Trophoblast cell (in vitro differentiated cells and primary cell): ENCODE results near the gene FBXW5.

ENCODE experiments used
- DNase-seq, 2 donors: peaks; one replicate each; pipeline ENCODE4 v3.0.0-alpha.2; 2016
- H2AFZ ChIP-seq: 2 replicates; pipeline ENCODE4 v1.6.1; 2013; ENCODE audit warnings: low read length, moderate library complexity, mild to moderate bottlenecking; ENCODE audit not compliant: insufficient read depth, poor library complexity
- H2AK5ac ChIP-seq: 2 replicates; pipeline ENCODE4 v1.6.1; 2013; ENCODE audit warnings: mild to moderate bottlenecking, low read length
- H2BK120ac ChIP-seq: 2 replicates; pipeline ENCODE4 v1.6.1; 2013; ENCODE audit warnings: low read length, mild to moderate bottlenecking, moderate library complexity; ENCODE audit not compliant: insufficient read depth, poor library complexity
- H2BK12ac ChIP-seq: 2 replicates; pipeline ENCODE4 v1.6.1; 2013; ENCODE audit warnings: mild to moderate bottlenecking, low read length, moderate library complexity
- H2BK5ac ChIP-seq: 2 replicates; pipeline ENCODE4 v1.6.1; 2013; ENCODE audit warnings: low read length, low read depth, moderate library complexity, mild to moderate bottlenecking; ENCODE audit not compliant: poor library complexity
- H3K14ac ChIP-seq: 2 replicates; pipeline ENCODE4 v1.6.1; 2013; ENCODE audit warnings: mild to moderate bottlenecking, low read length
- H3K18ac ChIP-seq: 2 replicates; pipeline ENCODE4 v1.6.1; 2013; ENCODE audit warnings: mild to moderate bottlenecking, low read length
- H3K23ac ChIP-seq: 2 replicates; pipeline ENCODE4 v1.6.1; 2013; ENCODE audit warnings: low read length
- H3K27ac ChIP-seq: 2 replicates; pipeline ENCODE4 v1.5.1; 2013; ENCODE audit warnings: low read depth, mild to moderate bottlenecking, inconsistent platforms, low read length, moderate library complexity
- H3K27me3 ChIP-seq: 2 replicates; pipeline ENCODE4 v1.6.1; 2013; ENCODE audit warnings: inconsistent platforms, mild to moderate bottlenecking, low read length, moderate library complexity; ENCODE audit not compliant: insufficient read depth
- H3K36me3 ChIP-seq, 2 experiments: 1 replicate in 1 of 2; 2 replicates in 1 of 2; pipeline ENCODE4 v1.6.1; 2013; ENCODE audit warnings: low read length in 2 of 2, mild to moderate bottlenecking in 2 of 2, moderate library complexity in 1 of 2; ENCODE audit not compliant: insufficient read depth in 2 of 2, control insufficient read depth in 1 of 2
- H3K4ac ChIP-seq: 2 replicates; pipeline ENCODE4 v1.6.1; 2013; ENCODE audit warnings: low read depth, mild to moderate bottlenecking, low read length, moderate library complexity
- H3K4me1 ChIP-seq, 2 experiments: 1 replicate in 1 of 2; 2 replicates in 1 of 2; pipeline ENCODE4 v1.6.1; 2013; ENCODE audit warnings: low read length in 2 of 2, mild to moderate bottlenecking in 2 of 2, moderate library complexity in 1 of 2; ENCODE audit not compliant: insufficient read depth in 2 of 2, control insufficient read depth in 1 of 2
- H3K4me2 ChIP-seq: 2 replicates; pipeline ENCODE4 v1.6.1; 2013; ENCODE audit warnings: inconsistent platforms, mild to moderate bottlenecking, low read length, moderate library complexity
- H3K4me3 ChIP-seq: 2 replicates; pipeline ENCODE4 v1.5.1; 2013; ENCODE audit warnings: mild to moderate bottlenecking, low read depth, low read length, inconsistent platforms
- H3K79me1 ChIP-seq: one replicate; pipeline ENCODE4 v1.6.1; 2013; ENCODE audit warnings: low read length
- H3K79me2 ChIP-seq: 2 replicates; pipeline ENCODE4 v1.6.1; 2013; ENCODE audit warnings: low read length, mild to moderate bottlenecking; ENCODE audit not compliant: control insufficient read depth, insufficient read depth, poor library complexity
- H3K9ac ChIP-seq: 2 replicates; pipeline ENCODE4 v1.6.1; 2013; ENCODE audit warnings: mild to moderate bottlenecking, low read length
- H3K9me3 ChIP-seq: 2 replicates; pipeline ENCODE4 v1.6.1; 2013; ENCODE audit warnings: low read depth, mild to moderate bottlenecking, control low read depth, inconsistent platforms, low read length; ENCODE audit not compliant: insufficient read depth
- H4K12ac ChIP-seq: 2 replicates; pipeline ENCODE4 v1.6.1; 2013; ENCODE audit warnings: low read depth, mild to moderate bottlenecking, low read length, moderate library complexity
- H4K8ac ChIP-seq: 2 replicates; pipeline ENCODE4 v1.6.1; 2013; ENCODE audit warnings: low read depth, mild to moderate bottlenecking, low read length, moderate library complexity
- H4K91ac ChIP-seq: one replicate; pipeline ENCODE4 v1.6.1; 2013; ENCODE audit warnings: low read depth, mild to moderate bottlenecking, low read length, moderate library complexity
- WGBS: extraction: QIAGEN DNeasy Blood & Tissue Kit; methylation state at CpG from one replicate; pipeline ENCODE4 v1.1.7; 2013; ENCODE audit warnings: missing lambda C conversion rate; ENCODE audit not compliant: insufficient read length, insufficient coverage; ENCODE audit errors: extremely low coverage; 5-methylcytosine and 5-hydroxymethylcytosine counted together

FBXW5 gene

GRCh38 chr9:136926154-136926704 lies 18.3 kb downstream of the FBXW5 start:
- Histone ChIP-seq H2AK5ac (no peak overlapping the region), H3K4me3 (no peak overlapping the region), H3K4me2 (no peak overlapping the region), H4K91ac (peak overlapping the region; percentile 85), H2BK120ac (peak overlapping the region; percentile 55), H2BK5ac (no peak overlapping the region), H3K4ac (no peak overlapping the region), H3K23ac (no peak overlapping the region), H3K9me3 (peaks cover 2% of the 10 kb centered on the region), H3K4me1 (peaks cover 8 to 14% of the 10 kb centered on the region in 2 experiments), H3K14ac (peak overlapping the region; percentile 21), H3K18ac (peak overlapping the region; percentile 73), H3K79me2 (no peaks in the 10 kb centered on the region), H3K27me3 (no peaks in the 10 kb centered on the region), H2BK12ac (no peak overlapping the region), H2AFZ (no peak overlapping the region), H4K8ac (peak overlapping the region; percentile 52), H3K9ac (no peak overlapping the region), H3K36me3 (peaks cover 46 to 62% of the 10 kb centered on the region in 2 experiments), H3K27ac (no peak overlapping the region), H3K79me1 (peaks cover 5% of the 10 kb centered on the region), H4K12ac (peak overlapping the region; percentile 35)
- no peak for DNase-seq
- WGBS, result no CpG with 5 or more reads among the region's 9 CpGs

DNA sequence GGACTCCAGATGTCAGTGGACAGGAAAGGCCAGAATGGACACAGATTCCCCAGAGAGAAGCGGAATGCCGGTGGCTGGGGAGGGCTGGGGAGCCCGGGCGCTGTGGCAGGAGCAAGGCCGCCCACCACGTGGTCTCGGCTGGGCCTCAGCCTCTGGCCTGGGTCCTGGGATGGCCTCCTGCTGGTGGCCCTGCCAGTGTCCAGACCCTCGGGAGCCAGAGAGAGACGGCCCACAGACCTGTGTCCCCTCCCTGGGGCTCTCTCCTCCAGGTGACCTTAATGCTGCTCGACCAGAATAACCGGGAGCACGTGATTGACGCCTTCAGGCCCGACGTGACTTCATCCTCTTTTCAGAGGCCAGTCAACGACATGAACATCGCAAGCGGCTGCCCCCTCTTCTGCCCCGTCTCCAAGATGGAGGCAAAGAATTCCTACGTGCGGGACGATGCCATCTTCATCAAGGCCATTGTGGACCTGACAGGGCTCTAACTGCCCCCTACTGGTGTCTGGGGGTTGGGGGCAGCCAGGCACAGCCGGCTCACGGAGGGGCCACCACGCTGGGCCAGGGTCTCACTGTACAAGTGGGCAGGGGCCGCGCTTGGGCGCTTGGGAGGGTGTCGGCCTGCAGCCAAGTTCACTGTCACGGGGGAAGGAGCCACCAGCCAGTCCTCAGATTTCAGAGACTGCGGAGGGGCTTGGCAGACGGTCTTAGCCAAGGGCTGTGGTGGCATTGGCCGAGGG lies 19.0 kb downstream of the FBXW5 start:
- H3K4ac ChIP-seq, result no peak overlapping the region
- WGBS, result no CpG with 5 or more reads among the region's 33 CpGs
- peaks cover 5% of the 10 kb centered on the region for H3K79me1 ChIP-seq
- H3K79me2 ChIP-seq, result no peaks in the 10 kb centered on the region
- peak overlapping the region; percentile 63 for H4K8ac ChIP-seq
- peaks cover 51 to 65% of the 10 kb centered on the region in 2 experiments for H3K36me3 ChIP-seq
- peak overlapping the region; percentile 55 for H2BK120ac ChIP-seq
- no peak overlapping the region for H2AFZ ChIP-seq
- no peak overlapping the region for H3K4me3 ChIP-seq
- no peaks in the 10 kb centered on the region for H3K27me3 ChIP-seq
- H3K18ac ChIP-seq, result peak overlapping the region; percentile 73
- DNase-seq, result peak; percentile 45 to 71
- no peak overlapping the region for H3K9ac ChIP-seq
- peak overlapping the region; percentile 35 for H4K12ac ChIP-seq
- no peak overlapping the region for H3K4me2 ChIP-seq
- H3K23ac ChIP-seq, result no peak overlapping the region
- peaks cover 8 to 14% of the 10 kb centered on the region in 2 experiments for H3K4me1 ChIP-seq
- H3K9me3 ChIP-seq, result peaks cover 2% of the 10 kb centered on the region
- H2AK5ac ChIP-seq, result no peak overlapping the region
- peak overlapping the region; percentile 8 for H3K27ac ChIP-seq
- peak overlapping the region; percentile 23 for H2BK12ac ChIP-seq
- H2BK5ac ChIP-seq, result peak overlapping the region; percentile 29
- peak overlapping the region; percentile 54 for H3K14ac ChIP-seq
- peak overlapping the region; percentile 85 for H4K91ac ChIP-seq

- Histone ChIP-seq H3K4me3 (no peak overlapping the region), H4K12ac (no peak overlapping the region), H3K79me1 (peaks cover 5% of the 10 kb centered on the region), H3K27ac (no peak overlapping the region), H2AFZ (no peak overlapping the region), H3K23ac (no peak overlapping the region), H3K79me2 (no peaks in the 10 kb centered on the region), H3K4me2 (no peak overlapping the region), H2BK120ac (no peak overlapping the region), H4K8ac (no peak overlapping the region), H2BK5ac (no peak overlapping the region), H2BK12ac (no peak overlapping the region), H3K14ac (no peak overlapping the region), H3K4me1 (peaks cover 8 to 14% of the 10 kb centered on the region in 2 experiments), H4K91ac (no peak overlapping the region), H3K9me3 (peaks cover 2% of the 10 kb centered on the region), H3K27me3 (no peaks in the 10 kb centered on the region), H3K4ac (no peak overlapping the region), H3K36me3 (peaks cover 61 to 72% of the 10 kb centered on the region in 2 experiments), H2AK5ac (no peak overlapping the region), H3K18ac (no peak overlapping the region), H3K9ac (no peak overlapping the region)
- DNase-seq, result no peak
- no CpG with 5 or more reads among the region's 19 CpGs for WGBS
Observed at GRCh38 chr9:136923881-136924280, 20.7 kb downstream of the FBXW5 start.

DNA sequence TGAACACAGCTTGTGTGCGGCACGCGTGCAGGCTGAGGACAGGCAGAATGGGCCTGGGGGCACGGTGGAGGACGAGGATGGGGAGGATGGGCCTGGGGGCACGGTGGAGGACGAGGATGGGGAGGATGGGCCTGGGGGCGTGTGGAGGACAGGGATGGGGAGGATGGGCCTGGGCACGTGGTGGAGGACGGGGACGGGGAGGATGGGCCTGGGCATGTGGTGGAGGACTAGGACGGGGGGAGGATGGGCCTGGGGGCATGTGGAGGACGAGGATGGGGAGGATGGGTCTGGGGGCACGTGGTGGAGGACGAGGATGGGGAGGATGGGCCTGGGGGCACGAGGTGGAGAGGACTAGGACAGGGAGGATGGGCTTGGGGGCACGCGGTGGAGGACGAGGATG lies 22.0 kb downstream of the FBXW5 start:
- no peak overlapping the region for H3K27ac ChIP-seq
- no peak overlapping the region for H2BK120ac ChIP-seq
- H3K36me3 ChIP-seq, result peaks cover 55 to 69% of the 10 kb centered on the region in 2 experiments
- H3K27me3 ChIP-seq, result no peaks in the 10 kb centered on the region
- peaks cover 5% of the 10 kb centered on the region for H3K79me1 ChIP-seq
- no peak overlapping the region for H3K23ac ChIP-seq
- no CpG with 5 or more reads among the region's 19 CpGs for WGBS
- H3K4ac ChIP-seq, result no peak overlapping the region
- no peak overlapping the region for H3K9ac ChIP-seq
- H2AFZ ChIP-seq, result no peak overlapping the region
- H2BK12ac ChIP-seq, result no peak overlapping the region
- no peak overlapping the region for H4K8ac ChIP-seq
- H3K9me3 ChIP-seq, result peaks cover 2% of the 10 kb centered on the region
- no peak overlapping the region for H2AK5ac ChIP-seq
- no peak overlapping the region for H3K14ac ChIP-seq
- H3K4me2 ChIP-seq, result no peak overlapping the region
- H3K79me2 ChIP-seq, result no peaks in the 10 kb centered on the region
- peaks cover 8 to 13% of the 10 kb centered on the region in 2 experiments for H3K4me1 ChIP-seq
- no peak overlapping the region for H4K91ac ChIP-seq
- DNase-seq, result no peak
- H3K18ac ChIP-seq, result no peak overlapping the region
- H2BK5ac ChIP-seq, result no peak overlapping the region
- no peak overlapping the region for H4K12ac ChIP-seq
- H3K4me3 ChIP-seq, result no peak overlapping the region
